Activated CD8-positive, alpha-beta T cell treated with anti-CD3 and anti-CD28 coated beads, Interleukin-2, amount 10 ng/mL, durations not matched to agents 7 days and 5 days (primary cell): ENCODE measurements around the gene LRMDA. TPM values are rescaled to one million over a fixed set of nuclear protein-coding genes. Genes with fewer than 3 reads are reported as not detected.

ENCODE experiments used
- ATAC-seq: fragments of 150-1000 bp; cut with Tn5 transposase; one replicate; pipeline ENCODE4 v1.10.0; 2021; ENCODE audit warnings: moderate library complexity
- CTCF ChIA-PET: fragments of 350-600 bp; sonication (Branson Sonifier 250); formaldehyde crosslinking; loops from one replicate; lab custom pipeline; 2021; ENCODE audit warnings: antibody characterized with exemption; lab: Charles Lee
- POLR2A ChIA-PET: fragments of 350-600 bp; sonication (Branson Sonifier 250); formaldehyde crosslinking; loops from one replicate; lab custom pipeline; 2021; ENCODE audit warnings: antibody characterized with exemption; lab: Charles Lee
- DNase-seq: peaks from one replicate; pipeline ENCODE4 v3.0.0-alpha.2; 2020
- H3K27ac Mint-ChIP-seq: one replicate; pipeline ENCODE4 v1.8.0; 2021; ENCODE audit warnings: mild to moderate bottlenecking, mixed read lengths
- H3K27me3 Mint-ChIP-seq: one replicate; pipeline ENCODE4 v1.8.0; 2021; ENCODE audit warnings: low read depth, mixed read lengths
- H3K36me3 Mint-ChIP-seq: one replicate; pipeline ENCODE4 v1.8.0; 2021; ENCODE audit warnings: low read depth, mixed read lengths
- H3K4me1 Mint-ChIP-seq: one replicate; pipeline ENCODE4 v1.8.0; 2021; ENCODE audit warnings: low read depth, mixed read lengths
- H3K4me3 Mint-ChIP-seq: one replicate; pipeline ENCODE4 v1.8.0; 2021; ENCODE audit warnings: mild to moderate bottlenecking, mixed read lengths
- H3K9me3 Mint-ChIP-seq: one replicate; pipeline ENCODE4 v1.8.0; 2022; ENCODE audit warnings: mixed read lengths; ENCODE audit not compliant: insufficient read depth
- total RNA-seq, 2 experiments: library from RNA; stranded (reverse); gene quantifications; one replicate each; pipeline ENCODE4 v1.2.3, GENCODE V29; 2021

The LRMDA gene
- total RNA-seq, 2 experiments from 2014 or later, result not detected

GRCh38 chr10:76082232-76082631 lies 650.8 kb downstream of the LRMDA start:
- no peaks in the 10 kb centered on the region for H3K27me3 Mint-ChIP-seq
- no peak for DNase-seq
- H3K4me1 Mint-ChIP-seq, result no peaks in the 10 kb centered on the region
- no peak overlapping the region for H3K27ac Mint-ChIP-seq
- POLR2A ChIA-PET, result no interaction called here
- H3K4me3 Mint-ChIP-seq, result no peak overlapping the region
- no peak for ATAC-seq
- CTCF ChIA-PET, result no interaction called here
- no peaks in the 10 kb centered on the region for H3K36me3 Mint-ChIP-seq
- H3K9me3 Mint-ChIP-seq, result no peaks in the 10 kb centered on the region

- Mint-ChIP-seq H3K4me3 (no peak overlapping the region), H3K27me3 (no peaks in the 10 kb centered on the region), H3K9me3 (no peaks in the 10 kb centered on the region), H3K27ac (no peak overlapping the region), H3K4me1 (no peaks in the 10 kb centered on the region), H3K36me3 (no peaks in the 10 kb centered on the region)
- POLR2A ChIA-PET, result no interaction called here
- CTCF ChIA-PET, result no interaction called here
- no peak for ATAC-seq
- DNase-seq, result no peak
Observed at GRCh38 chr10:76082956-76083355, 651.5 kb downstream of the LRMDA start.

- Mint-ChIP-seq H3K4me1 (no peaks in the 10 kb centered on the region), H3K27ac (no peak overlapping the region), H3K27me3 (no peaks in the 10 kb centered on the region), H3K4me3 (no peak overlapping the region), H3K9me3 (no peaks in the 10 kb centered on the region), H3K36me3 (no peaks in the 10 kb centered on the region)
- DNase-seq, result no peak
- CTCF ChIA-PET, result no interaction called here
- ATAC-seq, result no peak
- POLR2A ChIA-PET, result no interaction called here
Observed at GRCh38 chr10:76085002-76085816, 653.8 kb downstream of the LRMDA start.

DNA sequence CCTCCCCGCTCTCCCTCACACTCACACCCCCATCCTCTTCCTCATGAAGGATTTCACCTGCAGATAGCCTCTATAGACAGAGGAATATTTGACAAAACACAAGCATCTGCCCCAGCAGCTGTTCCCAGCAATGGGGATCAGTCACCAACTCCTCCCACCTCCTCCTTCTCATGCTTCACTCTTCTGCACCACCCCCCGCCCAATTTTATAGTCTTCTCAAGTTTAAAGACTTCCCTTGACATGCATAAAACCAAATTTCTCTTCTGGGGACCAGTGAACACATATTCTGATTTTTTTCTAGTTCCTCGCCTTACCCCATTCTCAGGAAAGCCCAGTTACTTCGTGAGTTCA lies 654.4 kb downstream of the LRMDA start:
- Mint-ChIP-seq H3K4me1 (no peaks in the 10 kb centered on the region), H3K4me3 (no peak overlapping the region), H3K36me3 (no peaks in the 10 kb centered on the region), H3K9me3 (no peaks in the 10 kb centered on the region), H3K27me3 (no peaks in the 10 kb centered on the region), H3K27ac (no peak overlapping the region)
- POLR2A ChIA-PET, result no interaction called here
- no peak for ATAC-seq
- CTCF ChIA-PET, result no interaction called here
- no peak for DNase-seq

DNA sequence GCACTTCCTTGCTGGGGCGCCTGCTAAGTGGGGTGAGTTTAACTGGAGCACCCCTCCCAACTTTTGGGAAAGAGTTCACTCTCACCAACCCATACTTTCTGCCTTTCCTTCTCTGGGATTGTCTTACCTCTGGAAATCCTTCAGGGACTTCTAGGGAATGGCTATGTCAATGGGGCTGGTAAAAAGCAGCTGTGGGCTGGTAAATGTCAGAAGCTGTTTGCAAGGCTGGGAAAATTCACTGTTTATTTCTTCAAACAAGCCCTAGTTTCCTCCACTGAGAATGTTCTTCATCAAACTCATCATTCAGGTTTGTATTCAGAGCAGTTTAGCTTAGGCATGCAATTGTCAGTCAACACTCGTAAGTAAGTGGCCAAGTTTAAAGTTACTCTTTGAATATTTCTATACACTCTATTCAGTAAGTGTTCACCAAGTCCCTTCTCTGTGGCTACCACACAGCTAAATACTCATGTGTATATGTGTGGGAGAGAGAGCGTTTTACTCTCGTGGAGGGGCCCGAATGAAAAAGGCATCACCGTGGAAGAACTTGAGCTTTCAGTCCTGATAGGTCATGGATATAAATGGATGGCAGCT lies 654.8 kb downstream of the LRMDA start:
- Mint-ChIP-seq H3K4me3 (no peak overlapping the region), H3K27ac (no peak overlapping the region), H3K27me3 (no peaks in the 10 kb centered on the region), H3K4me1 (no peaks in the 10 kb centered on the region), H3K9me3 (no peaks in the 10 kb centered on the region), H3K36me3 (no peaks in the 10 kb centered on the region)
- ATAC-seq (no peak), DNase-seq (no peak)
- ChIA-PET CTCF (no interaction called here), POLR2A (no interaction called here)

DNA sequence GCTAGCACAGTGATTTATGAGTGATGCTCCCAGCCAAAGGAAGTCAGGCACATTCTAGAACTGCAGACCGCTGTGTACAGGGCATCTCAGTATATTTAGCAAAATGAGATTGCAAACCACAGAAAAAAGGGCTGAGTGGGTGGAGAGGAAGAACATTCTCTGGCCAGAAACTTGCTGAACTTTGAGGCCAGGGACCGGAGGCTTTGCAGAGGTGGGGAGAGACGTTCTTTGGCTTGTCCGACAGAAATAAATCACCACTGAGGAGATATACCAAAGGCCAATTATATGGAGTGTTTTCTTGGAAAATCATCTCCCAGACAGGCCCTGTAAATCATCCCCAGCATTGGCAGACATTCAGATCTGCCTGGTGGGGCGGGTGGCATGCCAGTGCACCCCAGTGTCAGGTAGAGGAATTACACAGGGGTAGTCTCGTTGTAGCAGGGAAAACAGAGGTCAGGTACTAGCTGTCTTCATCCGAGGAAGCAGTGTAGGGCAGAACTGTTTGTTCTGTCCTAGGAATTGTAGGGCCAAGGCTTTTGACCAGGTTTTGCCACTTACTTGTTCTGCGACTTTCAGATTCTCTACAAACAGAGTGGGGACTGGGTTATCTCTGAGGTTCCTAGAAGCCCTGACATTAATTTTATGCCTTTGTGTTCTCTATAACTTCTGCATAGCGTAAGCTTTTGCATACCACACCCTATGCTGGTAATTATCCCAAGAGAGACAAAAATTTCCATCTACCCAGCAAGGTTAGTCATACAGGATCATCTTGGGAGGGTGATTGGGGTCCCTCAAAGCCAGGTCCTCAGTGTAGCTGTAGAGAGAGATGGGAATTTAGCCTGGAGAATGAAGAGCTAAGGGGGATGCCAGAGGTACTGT lies 655.6 kb downstream of the LRMDA start:
- ATAC-seq (no peak), DNase-seq (no peak)
- Mint-ChIP-seq H3K27ac (no peak overlapping the region), H3K27me3 (no peaks in the 10 kb centered on the region), H3K36me3 (no peaks in the 10 kb centered on the region), H3K9me3 (no peaks in the 10 kb centered on the region), H3K4me3 (no peak overlapping the region), H3K4me1 (no peaks in the 10 kb centered on the region)
- POLR2A ChIA-PET, result no interaction called here
- CTCF ChIA-PET, result no interaction called here

GRCh38 chr10:76088008-76088407 lies 656.6 kb downstream of the LRMDA start:
- H3K4me1 Mint-ChIP-seq, result no peaks in the 10 kb centered on the region
- H3K27me3 Mint-ChIP-seq, result no peaks in the 10 kb centered on the region
- DNase-seq (no peak), ATAC-seq (no peak)
- no peak overlapping the region for H3K4me3 Mint-ChIP-seq
- CTCF ChIA-PET, result no interaction called here
- no peaks in the 10 kb centered on the region for H3K36me3 Mint-ChIP-seq
- H3K9me3 Mint-ChIP-seq, result no peaks in the 10 kb centered on the region
- POLR2A ChIA-PET, result no interaction called here
- no peak overlapping the region for H3K27ac Mint-ChIP-seq

DNA sequence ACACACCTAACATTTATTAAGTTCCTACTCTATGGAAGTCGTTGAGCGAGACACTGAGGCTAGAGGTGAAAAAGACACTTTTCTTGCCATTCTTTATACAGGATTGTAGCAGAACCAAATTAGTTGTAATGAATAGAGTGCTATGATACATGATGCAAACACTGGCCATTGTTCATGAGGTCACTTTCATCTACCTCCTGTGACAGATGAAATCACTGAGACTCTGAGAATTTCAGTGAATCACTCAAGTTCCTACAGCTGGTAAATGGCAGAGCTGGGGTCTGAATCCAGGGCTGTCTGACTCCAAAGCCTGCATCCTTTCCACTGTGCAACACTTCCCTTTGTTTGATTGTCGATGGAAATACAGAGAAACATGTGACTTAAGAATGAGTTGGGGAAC lies 657.6 kb downstream of the LRMDA start:
- H3K36me3 Mint-ChIP-seq, result no peaks in the 10 kb centered on the region
- POLR2A ChIA-PET, result no interaction called here
- H3K27me3 Mint-ChIP-seq, result no peaks in the 10 kb centered on the region
- H3K27ac Mint-ChIP-seq, result no peak overlapping the region
- no peak overlapping the region for H3K4me3 Mint-ChIP-seq
- CTCF ChIA-PET, result no interaction called here
- no peak for ATAC-seq
- no peaks in the 10 kb centered on the region for H3K9me3 Mint-ChIP-seq
- no peaks in the 10 kb centered on the region for H3K4me1 Mint-ChIP-seq
- no peak for DNase-seq

GRCh38 chr10:76089556-76090180 lies 658.2 kb downstream of the LRMDA start:
- Mint-ChIP-seq H3K4me3 (no peak overlapping the region), H3K9me3 (no peaks in the 10 kb centered on the region), H3K4me1 (no peaks in the 10 kb centered on the region), H3K27me3 (no peaks in the 10 kb centered on the region), H3K27ac (no peak overlapping the region), H3K36me3 (no peaks in the 10 kb centered on the region)
- POLR2A ChIA-PET, result no interaction called here
- DNase-seq (no peak), ATAC-seq (no peak)
- CTCF ChIA-PET, result no interaction called here

DNA sequence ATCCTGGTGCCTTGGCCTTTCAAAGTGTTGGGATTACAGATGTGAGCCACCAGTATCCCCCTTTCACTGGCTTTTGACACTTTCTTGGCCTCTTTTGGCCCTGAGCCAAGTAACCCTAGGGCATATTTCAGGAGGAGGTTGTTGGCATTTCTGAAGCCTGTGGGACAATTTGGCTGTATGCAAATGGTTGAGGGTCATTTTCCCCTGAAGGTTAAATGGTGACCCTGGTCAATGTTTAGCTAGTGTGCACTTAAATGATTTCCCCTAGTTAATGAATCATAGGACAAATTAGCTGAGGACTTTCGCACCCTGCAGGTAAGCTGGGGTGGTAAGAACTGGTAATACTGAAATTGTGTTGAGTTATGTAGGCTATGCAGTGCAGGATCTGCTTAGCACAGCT lies 660.5 kb downstream of the LRMDA start:
- H3K27ac Mint-ChIP-seq, result no peak overlapping the region
- H3K4me1 Mint-ChIP-seq, result no peaks in the 10 kb centered on the region
- no peaks in the 10 kb centered on the region for H3K36me3 Mint-ChIP-seq
- H3K27me3 Mint-ChIP-seq, result no peaks in the 10 kb centered on the region
- ChIA-PET POLR2A (no interaction called here), CTCF (no interaction called here)
- DNase-seq (no peak), ATAC-seq (no peak)
- H3K9me3 Mint-ChIP-seq, result no peaks in the 10 kb centered on the region
- no peak overlapping the region for H3K4me3 Mint-ChIP-seq

- no peaks in the 10 kb centered on the region for H3K27me3 Mint-ChIP-seq
- POLR2A ChIA-PET, result no interaction called here
Observed at GRCh38 chr10:76106611-76107010, 675.2 kb downstream of the LRMDA start.

More at GRCh38 chr10:76106611-76107010, 675.2 kb downstream of the LRMDA start:
- Mint-ChIP-seq H3K4me1 (no peaks in the 10 kb centered on the region), H3K27ac (no peak overlapping the region), H3K36me3 (no peaks in the 10 kb centered on the region), H3K4me3 (no peak overlapping the region), H3K9me3 (peaks cover 4% of the 10 kb centered on the region)
- CTCF ChIA-PET, result no interaction called here
- DNase-seq (no peak), ATAC-seq (no peak)
